Measurements from ENCODE around the gene GOLGA2.

- TF ChIP-seq MAX (IDR thresholded peaks at IDR 0.05) (no peak), CCAR2 (optimal IDR thresholded peaks at IDR 0.05; ENCODE audit: low read depth, low read length) (no peak), STAG1 (CRISPR knock-in tag; IDR thresholded peaks at IDR 0.05) (no peak), PHF20 (CRISPR knock-in tag; IDR thresholded peaks at IDR 0.05) (no peak)
Observed at GRCh38 chr9:128244837-128245231, 31.0 kb downstream of the GOLGA2 start.

Data from HepG2 (cell line).